OCI-LY1 (cell line): ENCODE measurements around the gene IFI35.
"Not testable (repeated sequence)": the region's sequence is repeated elsewhere in the genome, so short reads cannot be mapped to it uniquely, and the experiment has no call there.

Experiments used
- H2AFZ ChIP-seq: fragments of 200-600 bp; sonication (generic), shearing (Covaris generic); 2 replicates; pipeline ENCODE4 v1.6.0; 2014; ENCODE audit warnings: antibody characterized with exemption, mild to moderate bottlenecking, low read length
- H3F3A ChIP-seq: fragments of 200-600 bp; sonication (generic), shearing (Covaris generic); 2 replicates; pipeline ENCODE4 v1.6.0; 2014; ENCODE audit warnings: mild to moderate bottlenecking, antibody characterized with exemption, low read length, moderate library complexity; ENCODE audit not compliant: insufficient read depth
- H3K27ac ChIP-seq: fragments of 200-600 bp; sonication (generic); 2 replicates; pipeline ENCODE4 v1.5.1; 2014; ENCODE audit warnings: low read length, mixed run types, mild to moderate bottlenecking, low read depth; ENCODE audit not compliant: poor library complexity, severe bottlenecking
- H3K27me3 ChIP-seq: fragments of 200-600 bp; sonication (generic); 2 replicates; pipeline ENCODE4 v1.6.0; 2014; ENCODE audit warnings: antibody characterized with exemption, mild to moderate bottlenecking, low read length, moderate library complexity; ENCODE audit not compliant: insufficient read depth
- H3K36me3 ChIP-seq: fragments of 200-600 bp; sonication (generic); 2 replicates; pipeline ENCODE4 v1.6.1; 2014; ENCODE audit warnings: mild to moderate bottlenecking, antibody characterized with exemption, low read length, moderate library complexity, mixed read lengths; ENCODE audit not compliant: insufficient read depth
- H3K4me1 ChIP-seq: fragments of 200-600 bp; sonication (generic); 2 replicates; pipeline ENCODE4 v1.5.1; 2014; ENCODE audit warnings: mild to moderate bottlenecking, low read length, moderate library complexity; ENCODE audit not compliant: insufficient read depth, severe bottlenecking
- H3K4me2 ChIP-seq: fragments of 200-600 bp; sonication (generic), shearing (Covaris generic); 2 replicates; pipeline ENCODE4 v1.6.1; 2014; ENCODE audit warnings: low read length
- H3K4me3 ChIP-seq: fragments of 200-600 bp; sonication (generic); 2 replicates; pipeline ENCODE4 v1.5.1; 2014; ENCODE audit warnings: low read length, low read depth, mild to moderate bottlenecking, mixed read lengths; ENCODE audit not compliant: poor library complexity, severe bottlenecking
- H3K79me2 ChIP-seq: fragments of 200-600 bp; shearing (Covaris generic); 2 replicates; pipeline ENCODE4 v1.6.1; 2016; ENCODE audit warnings: mixed run types, low read length, mixed read lengths; ENCODE audit not compliant: insufficient read depth
- H3K9ac ChIP-seq: fragments of 200-600 bp; sonication (generic), shearing (Covaris generic); 2 replicates; pipeline ENCODE4 v1.6.1; 2014; ENCODE audit warnings: mild to moderate bottlenecking, low read length, mixed read lengths
- H3K9me2 ChIP-seq: fragments of 200-600 bp; sonication (generic), shearing (Covaris generic); 2 replicates; pipeline ENCODE4 v1.6.1; 2014; ENCODE audit warnings: low read depth, mild to moderate bottlenecking, low read length, mixed read lengths
- H3K9me3 ChIP-seq: fragments of 200-600 bp; shearing (Covaris generic); 2 replicates; pipeline ENCODE4 v1.6.1; 2014; ENCODE audit warnings: low read length, mixed read lengths
- H4K20me1 ChIP-seq: fragments of 200-600 bp; sonication (generic), shearing (Covaris generic); 2 replicates; pipeline ENCODE4 v1.6.0; 2016; ENCODE audit warnings: mild to moderate bottlenecking, low read length; ENCODE audit not compliant: insufficient read depth
- EZH2 ChIP-seq: fragments of 200-600 bp; sonication (generic), shearing (Covaris generic); IDR thresholded peaks from 2 replicates; pipeline ENCODE4 v1.8.0; 2017; ENCODE audit warnings: borderline replicate concordance, mixed run types, mild to moderate bottlenecking, antibody characterized with exemption, low read length, moderate library complexity, mixed read lengths
- TF ChIP-seq, protein P1 (sequence below): fragments of 200-600 bp; sonication (generic), shearing (Covaris generic); IDR thresholded peaks from 2 replicates; pipeline ENCODE4 v1.5.1; 2017; ENCODE audit warnings: mild to moderate bottlenecking, antibody characterized with exemption, low read length, moderate library complexity, mixed read lengths

The IFI35 gene

DNA sequence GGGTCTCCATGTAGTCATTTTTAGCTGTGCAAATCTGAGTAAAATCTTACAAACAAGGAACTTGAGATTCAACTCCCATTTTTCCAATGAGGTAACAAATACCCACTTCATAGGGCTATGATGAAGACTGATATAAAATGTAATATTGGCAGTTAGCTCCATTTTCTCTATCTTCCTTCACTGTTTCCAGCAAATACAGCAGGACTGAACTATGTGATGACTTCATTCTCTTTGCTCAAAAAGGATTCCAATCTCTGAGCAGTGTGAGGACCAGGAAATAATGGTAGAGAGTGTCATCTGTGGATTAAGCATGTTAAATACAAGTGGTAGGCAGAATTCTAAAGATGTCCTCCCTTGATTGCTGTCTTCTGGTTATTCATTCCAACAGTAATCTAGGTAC lies 36.7 kb downstream of the IFI35 start:
- Histone ChIP-seq H3K36me3 (peaks cover 45% of the 10 kb centered on the region), H3K4me1 (no peaks in the 10 kb centered on the region), H4K20me1 (no peaks in the 10 kb centered on the region), H3K9me2 (no peaks in the 10 kb centered on the region), H2AFZ (no peak overlapping the region), H3K4me3 (no peak overlapping the region), H3K27me3 (no peaks in the 10 kb centered on the region), H3K9me3 (no peaks in the 10 kb centered on the region), H3K27ac (no peak overlapping the region), H3K79me2 (no peaks in the 10 kb centered on the region), H3K9ac (no peak overlapping the region), H3F3A (no peaks in the 10 kb centered on the region), H3K4me2 (no peak overlapping the region)
- no peak for TF ChIP-seq EZH2
- TF ChIP-seq, protein P1, sequence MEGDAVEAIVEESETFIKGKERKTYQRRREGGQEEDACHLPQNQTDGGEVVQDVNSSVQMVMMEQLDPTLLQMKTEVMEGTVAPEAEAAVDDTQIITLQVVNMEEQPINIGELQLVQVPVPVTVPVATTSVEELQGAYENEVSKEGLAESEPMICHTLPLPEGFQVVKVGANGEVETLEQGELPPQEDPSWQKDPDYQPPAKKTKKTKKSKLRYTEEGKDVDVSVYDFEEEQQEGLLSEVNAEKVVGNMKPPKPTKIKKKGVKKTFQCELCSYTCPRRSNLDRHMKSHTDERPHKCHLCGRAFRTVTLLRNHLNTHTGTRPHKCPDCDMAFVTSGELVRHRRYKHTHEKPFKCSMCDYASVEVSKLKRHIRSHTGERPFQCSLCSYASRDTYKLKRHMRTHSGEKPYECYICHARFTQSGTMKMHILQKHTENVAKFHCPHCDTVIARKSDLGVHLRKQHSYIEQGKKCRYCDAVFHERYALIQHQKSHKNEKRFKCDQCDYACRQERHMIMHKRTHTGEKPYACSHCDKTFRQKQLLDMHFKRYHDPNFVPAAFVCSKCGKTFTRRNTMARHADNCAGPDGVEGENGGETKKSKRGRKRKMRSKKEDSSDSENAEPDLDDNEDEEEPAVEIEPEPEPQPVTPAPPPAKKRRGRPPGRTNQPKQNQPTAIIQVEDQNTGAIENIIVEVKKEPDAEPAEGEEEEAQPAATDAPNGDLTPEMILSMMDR, result no peak

DNA sequence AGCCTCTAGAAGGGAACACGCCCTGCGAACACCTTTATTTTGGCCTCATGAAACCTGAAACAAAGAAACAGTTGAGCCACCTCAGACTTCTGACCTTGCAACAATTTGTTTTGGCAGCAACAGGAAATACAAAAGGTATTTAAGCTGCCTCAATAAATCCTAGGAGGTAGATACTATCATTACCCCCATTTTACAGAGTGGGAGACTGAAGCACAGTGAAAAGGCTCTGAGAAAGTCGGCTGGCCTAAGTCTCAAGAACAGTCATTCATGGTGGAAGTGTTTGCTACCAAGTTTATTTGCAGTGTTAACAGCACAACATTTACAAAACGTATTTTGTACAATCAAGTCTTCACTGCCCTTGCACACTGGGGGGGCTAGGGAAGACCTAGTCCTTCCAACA lies 37.4 kb downstream of the IFI35 start:
- H3K9me2 ChIP-seq, result no peaks in the 10 kb centered on the region

DNA sequence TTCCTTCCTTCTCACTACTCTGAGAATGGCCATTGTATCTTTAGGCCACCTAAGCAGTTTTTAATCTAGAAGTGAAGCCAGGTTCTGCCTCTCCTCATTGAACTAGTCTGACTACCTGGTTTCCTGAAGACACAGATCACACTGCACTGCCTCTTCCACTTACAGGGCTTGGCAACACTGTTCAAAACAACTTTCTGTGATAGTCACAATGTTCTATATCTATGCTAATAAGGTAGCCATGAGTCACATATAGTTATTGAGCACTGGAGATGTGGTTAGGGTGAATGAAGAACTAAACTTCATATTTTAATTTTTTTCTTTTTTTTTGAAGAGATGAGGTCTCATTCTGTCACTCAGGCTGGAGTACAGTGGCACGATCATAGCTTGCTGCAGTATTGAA lies 45.4 kb downstream of the IFI35 start:
- TF ChIP-seq, protein P1, result no peak
- no peak for TF ChIP-seq EZH2
- H3K9me3 ChIP-seq, result no peaks in the 10 kb centered on the region
- H3K27ac ChIP-seq, result no peak overlapping the region
- no peaks in the 10 kb centered on the region for H4K20me1 ChIP-seq
- no peaks in the 10 kb centered on the region for H3K9me2 ChIP-seq
- no peaks in the 10 kb centered on the region for H3K79me2 ChIP-seq
- H3K4me2 ChIP-seq, result no peak overlapping the region
- no peak overlapping the region for H3K9ac ChIP-seq
- H3K4me3 ChIP-seq, result no peak overlapping the region
- no peaks in the 10 kb centered on the region for H3K4me1 ChIP-seq
- no peak overlapping the region for H2AFZ ChIP-seq
- no peaks in the 10 kb centered on the region for H3F3A ChIP-seq
- peaks cover 90% of the 10 kb centered on the region for H3K36me3 ChIP-seq
- no peaks in the 10 kb centered on the region for H3K27me3 ChIP-seq

More for the DNA sequence above, 37.4 kb downstream of the IFI35 start:
- Histone ChIP-seq H3K4me2 (no peak overlapping the region), H3K36me3 (peaks cover 52% of the 10 kb centered on the region), H3K27ac (no peak overlapping the region), H3K9ac (no peak overlapping the region), H3K79me2 (no peaks in the 10 kb centered on the region), H3F3A (no peaks in the 10 kb centered on the region), H3K4me1 (no peaks in the 10 kb centered on the region), H3K27me3 (no peaks in the 10 kb centered on the region), H4K20me1 (no peaks in the 10 kb centered on the region), H2AFZ (no peak overlapping the region), H3K4me3 (no peak overlapping the region), H3K9me3 (no peaks in the 10 kb centered on the region)
- TF ChIP-seq, protein P1, result no peak
- TF ChIP-seq EZH2, result no peak

DNA sequence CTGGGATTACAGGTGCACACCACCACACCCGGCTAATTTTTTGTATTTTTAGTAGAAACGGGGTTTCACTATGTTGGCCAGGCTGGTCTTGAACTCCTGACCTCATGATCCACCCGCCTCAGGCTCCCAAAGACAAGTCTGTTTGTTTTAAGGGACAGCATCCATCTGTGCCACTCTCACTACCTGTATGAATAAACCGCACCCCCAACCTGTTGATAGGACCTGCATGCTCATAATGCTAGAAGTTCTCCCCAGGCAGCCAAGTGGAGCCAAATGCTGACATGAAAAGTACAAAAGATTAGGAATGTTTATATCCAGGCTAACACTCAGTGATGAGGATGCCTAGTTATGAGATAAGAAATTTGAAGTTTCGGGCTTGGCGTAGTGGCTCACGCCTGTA lies 46.4 kb downstream of the IFI35 start:
- not testable (repeated sequence) for H3K4me3 ChIP-seq, H3K79me2 ChIP-seq, H4K20me1 ChIP-seq, H3K9me2 ChIP-seq, H3K9ac ChIP-seq, H2AFZ ChIP-seq, H3K4me2 ChIP-seq, H3F3A ChIP-seq, H3K27ac ChIP-seq, H3K4me1 ChIP-seq, H3K27me3 ChIP-seq, H3K9me3 ChIP-seq
- peaks cover 82% of the 10 kb centered on the region for H3K36me3 ChIP-seq
